Measurements from ENCODE around the gene CFAP74. TPM values are rescaled to one million over a fixed set of nuclear protein-coding genes. Genes with fewer than 3 reads are reported as not detected.

Gene CFAP74
- total and polyA plus RNA-seq, 9 of the 15 experiments (the other 6 are each of a cell fraction or from before 2014, with no cell fraction given) = 0.03 to 0.15 (median 0.05) TPM; not detected in 6

GRCh38 chr1:1918901-1919303, 84.7 kb downstream of the CFAP74 start, which contains the start of gene TMEM52 (continued):
- TF ChIP-seq ZBTB43 (CRISPR knock-in tag; IDR thresholded peaks at IDR 0.05) (no peak), MLX (CRISPR knock-in tag; conservative IDR thresholded peaks at IDR 0.05) (no peak), MBD2 (IDR thresholded peaks at IDR 0.05; ENCODE audit: borderline replicate concordance, low read depth) (no peak), NCOA2 (IDR thresholded peaks at IDR 0.05; ENCODE audit: partially characterized antibody in 2 of 2) (no peak), MBD1 (CRISPR knock-in tag; IDR thresholded peaks at IDR 0.05) (no peak), E2F3 (CRISPR knock-in tag; IDR thresholded peaks at IDR 0.05) (no peak), NKRF (IDR thresholded peaks at IDR 0.05; ENCODE audit: borderline replicate concordance) (0 out of 2 replicates have a peak, but pooled peaks have one; percentile 25), LEF1 (IDR thresholded peaks at IDR 0.05) (no peak), TAF1 (IDR thresholded peaks at IDR 0.05; ENCODE audit: control insufficient read depth, extremely low read depth, insufficient read depth, low read length, severe bottlenecking) (peak; percentile 42), FOXK2 (conservative IDR thresholded peaks at IDR 0.05 in 1 of 2, IDR thresholded peaks at IDR 0.05 in 1 of 2; ENCODE audit: low read depth in 2 of 2) (no peak), CHD1 (IDR thresholded peaks at IDR 0.05; ENCODE audit: low read length) (peak; percentile 58), ZNF41 (CRISPR knock-in tag; conservative IDR thresholded peaks at IDR 0.05) (no peak), E2F6 (IDR thresholded peaks at IDR 0.05; ENCODE audit: borderline replicate concordance in 1 of 2, extremely low read depth in 1 of 2, insufficient read depth in 1 of 2, insufficient read length in 1 of 2, low read depth in 1 of 2, low read length in 1 of 2, poor library complexity in 1 of 2, severe bottlenecking in 1 of 2) (peak; percentile 39 to 56), ZNF77 (CRISPR knock-in tag; IDR thresholded peaks at IDR 0.05) (0 out of 2 replicates have a peak, but pooled peaks have one; percentile 55)
- TF ChIP-seq, protein P1, sequence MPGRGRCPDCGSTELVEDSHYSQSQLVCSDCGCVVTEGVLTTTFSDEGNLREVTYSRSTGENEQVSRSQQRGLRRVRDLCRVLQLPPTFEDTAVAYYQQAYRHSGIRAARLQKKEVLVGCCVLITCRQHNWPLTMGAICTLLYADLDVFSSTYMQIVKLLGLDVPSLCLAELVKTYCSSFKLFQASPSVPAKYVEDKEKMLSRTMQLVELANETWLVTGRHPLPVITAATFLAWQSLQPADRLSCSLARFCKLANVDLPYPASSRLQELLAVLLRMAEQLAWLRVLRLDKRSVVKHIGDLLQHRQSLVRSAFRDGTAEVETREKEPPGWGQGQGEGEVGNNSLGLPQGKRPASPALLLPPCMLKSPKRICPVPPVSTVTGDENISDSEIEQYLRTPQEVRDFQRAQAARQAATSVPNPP (IDR thresholded peaks at IDR 0.05; ENCODE audit: borderline replicate concordance, insufficient read depth, insufficient read length) = no peak
